HG02571 (cell line): ENCODE data around the gene PAN2.
A peak's percentile ranks its signal among the peaks of the same experiment; 100 is the strongest.
"Not testable (repeated sequence)": the region's sequence is repeated elsewhere in the genome, so short reads cannot be mapped to it uniquely, and the experiment has no call there.

Experiments
- ATAC-seq: cut with Tn5 transposase; IDR thresholded peaks from one replicate; pipeline ENCODE4 v1.9.1; 2021; ENCODE audit warnings: mild to moderate bottlenecking, moderate library complexity; ENCODE audit not compliant: unreplicated experiment

The PAN2 gene

GRCh38 chr12:56308714-56309113, 25.1 kb downstream of the PAN2 start:
- no peak for ATAC-seq

GRCh38 chr12:56307221-56307965, 26.4 kb downstream of the PAN2 start:
- no peak for ATAC-seq

- no peak for ATAC-seq
Observed at GRCh38 chr12:56304872-56305590, 28.8 kb downstream of the PAN2 start.

DNA sequence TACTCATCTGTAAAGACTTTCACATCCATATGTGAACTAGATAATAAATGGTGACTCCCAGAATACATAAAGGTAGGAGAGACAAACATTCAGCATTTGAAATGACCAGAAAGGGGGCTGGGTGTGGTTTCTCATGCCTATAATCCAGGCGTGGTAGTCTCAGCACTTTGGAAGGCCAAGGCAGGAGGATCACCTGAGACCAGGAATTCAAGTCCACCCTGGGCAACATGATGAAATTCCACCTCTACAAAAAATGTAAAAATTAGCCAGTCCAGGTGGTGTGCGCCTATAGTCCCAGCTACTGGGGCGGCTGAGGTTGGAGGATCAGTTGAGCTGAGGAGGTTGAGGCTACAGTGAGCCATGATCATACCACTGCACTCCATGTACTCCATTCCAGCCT, 29.5 kb downstream of the PAN2 start:
- no peak for ATAC-seq

GRCh38 chr12:56300644-56301464, 32.9 kb downstream of the PAN2 start:
- no peak for ATAC-seq

- peak; percentile 95 for ATAC-seq
Observed at GRCh38 chr12:56299853-56300643, 33.8 kb downstream of the PAN2 start, which contains the start of gene CS. TSS of gene CS (minus strand) at chr12:56300330. CDS start at chr12:56300201, 129 bp downstream.

- ATAC-seq: no peak
Observed at GRCh38 chr12:56299308-56299852, 34.4 kb downstream of the PAN2 start.

DNA sequence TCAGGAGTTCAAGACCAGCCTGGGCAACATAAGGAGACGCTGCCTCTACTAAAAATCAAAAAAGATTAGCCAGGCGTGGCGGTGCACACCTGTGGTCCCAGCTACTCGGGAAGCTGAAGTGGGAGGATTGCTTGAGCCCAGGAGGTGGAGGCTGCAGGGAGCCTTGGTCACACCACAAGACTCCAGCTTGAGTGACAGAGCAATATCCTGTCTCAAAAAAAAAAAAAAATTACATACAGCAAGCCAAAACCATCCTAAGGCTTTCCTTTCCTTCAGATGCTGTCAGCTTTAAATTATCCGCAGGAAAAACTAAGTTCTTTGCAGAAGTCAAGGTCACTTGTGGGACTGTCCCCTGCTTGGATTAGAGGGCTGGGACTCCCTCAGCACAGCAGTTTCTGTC, 35.0 kb downstream of the PAN2 start:
- no peak for ATAC-seq

DNA sequence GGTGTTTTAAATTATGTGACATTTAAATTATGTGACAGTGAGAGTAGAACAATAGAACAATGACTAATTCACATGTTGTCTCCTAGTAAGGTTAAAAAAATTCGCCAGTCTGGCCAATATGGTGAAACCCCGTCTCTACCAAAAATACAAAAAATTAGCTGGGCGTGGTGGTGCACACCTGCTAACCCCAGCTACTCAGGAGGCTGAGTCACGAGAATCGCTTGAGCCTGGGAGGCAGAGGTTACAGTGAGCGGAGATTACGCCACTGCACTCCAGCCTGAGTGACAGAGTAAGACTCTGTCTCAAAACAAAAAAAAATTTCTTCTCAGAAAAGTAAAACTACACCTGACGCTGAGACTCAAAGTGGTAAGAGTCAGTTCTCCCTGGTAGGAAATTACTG, 36.4 kb downstream of the PAN2 start:
- no peak for ATAC-seq

DNA sequence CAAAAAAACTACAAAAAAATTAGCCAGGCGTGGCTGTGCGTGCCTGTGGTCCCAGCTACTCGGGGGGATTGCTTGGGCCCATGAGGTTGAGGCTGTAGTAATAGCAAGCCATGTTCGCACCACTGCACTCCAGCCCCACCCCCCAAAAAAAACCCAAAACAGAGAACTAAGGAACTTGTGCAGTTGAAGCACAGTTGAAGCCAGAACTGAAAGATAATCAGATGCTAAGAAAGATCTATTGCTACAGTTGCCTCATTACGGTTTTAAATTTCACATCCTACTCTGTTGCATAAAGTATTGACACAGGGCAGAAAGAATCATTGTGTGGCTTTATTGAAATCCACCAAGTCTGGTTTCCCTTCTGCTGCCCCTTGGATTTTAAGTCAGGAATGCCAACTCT, 37.5 kb downstream of the PAN2 start:
- ATAC-seq: no peak

GRCh38 chr12:56293795-56294194, 40.0 kb downstream of the PAN2 start:
- no peak for ATAC-seq

- no peak for ATAC-seq
Observed at GRCh38 chr12:56288705-56289387, 45.0 kb downstream of the PAN2 start.

GRCh38 chr12:56286044-56286830, 47.6 kb downstream of the PAN2 start:
- ATAC-seq: no peak

GRCh38 chr12:56284263-56284662, 49.5 kb downstream of the PAN2 start:
- ATAC-seq: not testable (repeated sequence)

- no peak for ATAC-seq
Observed at GRCh38 chr12:56282579-56282978, 51.2 kb downstream of the PAN2 start.

GRCh38 chr12:56282030-56282429, 51.8 kb downstream of the PAN2 start:
- ATAC-seq: no peak

GRCh38 chr12:56280849-56281248, 53.0 kb downstream of the PAN2 start:
- ATAC-seq: no peak

DNA sequence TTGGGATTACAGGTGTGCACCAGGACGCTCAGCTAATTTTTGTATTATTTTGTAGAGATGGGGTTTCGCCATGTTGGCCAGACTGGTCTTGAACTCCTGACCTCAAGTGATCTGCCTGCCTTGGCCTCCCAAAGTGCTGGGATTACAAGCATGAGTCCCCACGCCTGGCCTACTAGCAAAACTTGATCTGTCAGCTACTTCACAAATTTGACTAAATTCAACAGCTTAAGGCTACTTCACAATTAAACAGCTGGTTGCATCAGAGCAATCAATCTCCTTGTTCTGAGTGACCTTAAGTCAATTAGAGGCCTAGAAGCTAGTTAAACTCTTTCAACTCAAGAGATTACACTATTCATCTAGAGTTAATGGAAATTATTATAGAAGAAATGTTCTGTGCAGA, 54.9 kb downstream of the PAN2 start:
- ATAC-seq: no peak

GRCh38 chr12:56274299-56274698, 59.5 kb downstream of the PAN2 start:
- no peak for ATAC-seq
